Fibroblast of pulmonary artery (primary cell): ENCODE data around the gene LIMCH1.

Experiments
- DNase-seq: peaks from one replicate; pipeline ENCODE4 v3.0.0-alpha.2; 2010; ENCODE audit warnings: low read depth
- H3K4me3 ChIP-seq: replicated peaks from 2 replicates; pipeline ENCODE4 v1.5.1; 2011; ENCODE audit warnings: low read depth, mild to moderate bottlenecking, control low read depth, low read length, moderate library complexity
- CTCF ChIP-seq: IDR thresholded peaks from 2 replicates; pipeline ENCODE4 v1.5.1; 2011; ENCODE audit warnings: mild to moderate bottlenecking, control low read depth, low read length, inconsistent platforms; ENCODE audit errors: missing control alignments

The LIMCH1 gene

GRCh38 chr4:41556526-41556925 is 18.6 kb downstream of the LIMCH1 start:
- DNase-seq: no peak
- no peak for TF ChIP-seq CTCF
- H3K4me3 ChIP-seq: no peak overlapping the region

GRCh38 chr4:41559940-41560516 is 22.1 kb downstream of the LIMCH1 start:
- no peak overlapping the region for H3K4me3 ChIP-seq
- TF ChIP-seq CTCF: no peak
- no peak for DNase-seq

GRCh38 chr4:41561244-41561643 is 23.3 kb downstream of the LIMCH1 start:
- TF ChIP-seq CTCF: no peak
- H3K4me3 ChIP-seq: no peak overlapping the region

GRCh38 chr4:41567186-41567585 is 29.2 kb downstream of the LIMCH1 start:
- no peak for TF ChIP-seq CTCF
- no peak overlapping the region for H3K4me3 ChIP-seq
- DNase-seq: no peak

More at GRCh38 chr4:41561244-41561643, 23.3 kb downstream of the LIMCH1 start:
- no peak for DNase-seq

GRCh38 chr4:41568363-41568762 is 30.4 kb downstream of the LIMCH1 start:
- TF ChIP-seq CTCF: no peak
- H3K4me3 ChIP-seq: no peak overlapping the region
- no peak for DNase-seq

- H3K4me3 ChIP-seq: no peak overlapping the region
- no peak for DNase-seq
- no peak for TF ChIP-seq CTCF
These were observed 32.0 kb downstream of the LIMCH1 start for GRCh38 chr4:41569961-41570360.

- TF ChIP-seq CTCF: no peak
These were observed 33.5 kb downstream of the LIMCH1 start for GRCh38 chr4:41571422-41571821.

More at GRCh38 chr4:41571422-41571821, 33.5 kb downstream of the LIMCH1 start:
- DNase-seq: no peak
- no peak overlapping the region for H3K4me3 ChIP-seq
